Fibroblast of peridontal ligament (primary cell): Measurements from ENCODE around the gene ZBTB39.
A peak's percentile ranks its signal among the peaks of the same experiment; 100 is the strongest.
"Not testable (repeated sequence)": the region's sequence is repeated elsewhere in the genome, so short reads cannot be mapped to it uniquely, and the experiment has no call there.

Experiments
- DNase-seq: peaks from one replicate; pipeline ENCODE4 v3.0.0-alpha.2; 2010; ENCODE audit errors: extremely low read depth

The ZBTB39 gene

DNA sequence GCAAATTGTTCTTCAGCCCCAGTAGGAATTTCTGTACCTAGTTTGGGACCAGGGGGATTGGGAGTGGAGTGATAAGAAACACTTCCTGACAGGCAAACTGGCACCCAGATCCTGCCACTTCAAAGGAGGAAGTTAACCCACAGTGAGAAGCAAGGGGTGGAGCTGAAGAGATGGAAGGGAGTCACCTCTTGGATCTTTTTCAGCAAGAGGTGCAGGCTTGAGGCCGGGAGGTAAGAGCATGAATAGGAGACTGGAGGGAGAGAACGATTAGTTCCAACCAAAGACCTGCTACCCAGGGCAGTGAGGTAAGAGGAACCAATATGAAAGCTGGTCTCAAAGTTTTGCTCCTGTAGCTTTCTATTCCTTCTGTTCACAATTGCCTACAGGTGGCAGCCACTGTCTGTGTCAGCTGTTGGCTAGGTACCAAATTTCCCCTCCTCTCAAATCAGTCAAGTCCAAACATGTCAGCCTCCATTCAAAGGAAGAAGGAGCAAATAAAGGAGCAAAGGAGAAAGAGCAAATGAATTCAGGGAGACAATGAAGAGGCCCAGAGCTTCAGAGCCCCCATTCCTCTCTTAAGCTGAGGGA lies 24.9 kb upstream of the ZBTB39 start:
- DNase-seq = no peak

DNA sequence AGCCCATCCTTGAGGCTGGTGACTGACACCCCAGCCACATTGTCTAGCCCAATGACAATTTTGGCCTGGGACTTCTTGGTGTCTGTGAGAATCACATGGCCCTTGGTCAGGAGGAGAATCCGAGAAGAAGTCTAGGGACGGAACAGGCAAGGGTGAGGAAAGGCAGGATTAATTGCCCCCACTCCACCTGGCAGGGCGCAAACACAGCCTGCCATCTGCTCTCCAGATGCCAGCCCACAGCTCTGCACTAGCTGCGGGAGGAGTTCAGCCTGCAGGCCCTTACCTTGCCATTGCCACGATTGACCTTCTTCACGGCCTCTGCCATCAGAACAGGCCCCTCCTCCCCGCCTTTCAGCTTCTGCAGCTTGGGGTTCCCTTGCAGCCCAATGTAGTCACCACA lies 23.1 kb upstream of the ZBTB39 start:
- no peak for DNase-seq

GRCh38 chr12:57027805-57028153 lies 21.4 kb upstream of the ZBTB39 start:
- DNase-seq = no peak

GRCh38 chr12:57027011-57027804 lies 20.9 kb upstream of the ZBTB39 start:
- no peak for DNase-seq

DNA sequence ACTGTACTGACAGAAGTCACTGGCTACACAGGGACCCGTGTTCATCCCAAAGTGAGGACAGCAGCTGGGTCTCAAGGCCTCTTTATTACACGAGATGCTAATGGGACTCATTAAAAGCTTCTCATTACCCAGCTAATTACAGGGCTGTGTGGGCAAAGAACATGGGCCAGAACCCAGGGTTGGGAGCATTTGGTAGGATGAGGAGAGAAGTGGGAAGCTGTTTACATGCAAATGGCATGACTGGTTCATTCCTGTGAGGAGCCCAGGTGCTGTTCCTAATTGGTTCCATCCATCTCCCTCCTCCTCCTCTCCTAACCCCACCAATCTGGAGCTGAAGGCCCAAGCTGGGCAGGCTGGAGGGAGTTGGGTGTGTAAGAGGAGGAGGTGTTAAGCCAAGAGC lies 18.9 kb upstream of the ZBTB39 start:
- no peak for DNase-seq

- peak; percentile 73 for DNase-seq
These were observed 16.0 kb upstream of the ZBTB39 start for GRCh38 chr12:57022324-57022723.

GRCh38 chr12:57019983-57020719 lies 13.8 kb upstream of the ZBTB39 start:
- DNase-seq = no peak

- DNase-seq = no peak
These were observed 12.6 kb upstream of the ZBTB39 start for GRCh38 chr12:57018906-57019305.

GRCh38 chr12:57018353-57018752 lies 12.0 kb upstream of the ZBTB39 start:
- not testable (repeated sequence) for DNase-seq

- DNase-seq = no peak
These were observed 10.0 kb upstream of the ZBTB39 start, which contains the start of gene TAC3 for GRCh38 chr12:57016348-57016747. Gene TAC3, minus strand, starts transcription at chr12:57016529. Its CDS starts 732 bp downstream, at chr12:57015797.

DNA sequence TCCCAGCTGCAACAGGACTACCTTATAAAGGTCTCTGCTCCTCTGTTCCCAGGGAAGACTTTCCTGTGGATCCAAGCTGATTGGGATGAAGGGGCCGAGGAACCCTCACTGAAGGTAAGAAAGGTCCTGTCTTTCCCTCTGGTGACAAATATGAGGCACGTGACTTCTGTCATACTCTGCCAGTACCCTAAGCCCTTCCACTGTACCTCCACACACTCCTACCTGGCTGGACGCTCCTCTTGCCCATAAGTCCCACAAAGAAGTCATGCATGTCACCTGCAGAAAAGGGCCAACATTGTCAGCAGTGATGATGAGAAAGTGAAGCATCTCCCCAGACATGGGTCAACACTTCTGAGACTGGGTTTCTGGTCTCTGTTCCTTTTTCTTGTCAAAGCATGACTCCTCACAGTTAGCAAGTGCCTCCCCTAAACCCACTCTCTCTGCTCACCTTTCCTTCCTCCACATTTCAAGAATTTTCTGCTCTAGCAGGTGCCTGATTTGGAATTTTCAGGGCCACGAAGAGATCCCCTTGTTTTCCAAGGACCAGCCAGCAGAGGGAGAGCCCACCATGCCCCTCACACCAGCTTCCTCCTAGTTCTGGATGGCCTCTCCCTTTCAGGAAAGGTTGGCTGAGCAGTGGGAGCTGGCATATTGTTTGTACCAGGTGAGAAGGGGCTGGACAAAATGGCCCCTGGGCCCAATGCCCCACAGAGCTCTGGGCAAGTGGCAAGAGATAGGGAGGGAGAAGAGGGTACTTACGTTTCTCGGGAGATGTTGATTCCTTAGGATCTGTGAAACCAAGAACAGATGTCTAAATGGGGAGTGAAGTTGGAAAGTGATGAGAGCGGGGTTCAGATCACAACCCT lies 6.5 kb upstream of the ZBTB39 start:
- DNase-seq = no peak

- no peak for DNase-seq
These were observed 5.4 kb upstream of the ZBTB39 start for GRCh38 chr12:57011438-57012424.

DNA sequence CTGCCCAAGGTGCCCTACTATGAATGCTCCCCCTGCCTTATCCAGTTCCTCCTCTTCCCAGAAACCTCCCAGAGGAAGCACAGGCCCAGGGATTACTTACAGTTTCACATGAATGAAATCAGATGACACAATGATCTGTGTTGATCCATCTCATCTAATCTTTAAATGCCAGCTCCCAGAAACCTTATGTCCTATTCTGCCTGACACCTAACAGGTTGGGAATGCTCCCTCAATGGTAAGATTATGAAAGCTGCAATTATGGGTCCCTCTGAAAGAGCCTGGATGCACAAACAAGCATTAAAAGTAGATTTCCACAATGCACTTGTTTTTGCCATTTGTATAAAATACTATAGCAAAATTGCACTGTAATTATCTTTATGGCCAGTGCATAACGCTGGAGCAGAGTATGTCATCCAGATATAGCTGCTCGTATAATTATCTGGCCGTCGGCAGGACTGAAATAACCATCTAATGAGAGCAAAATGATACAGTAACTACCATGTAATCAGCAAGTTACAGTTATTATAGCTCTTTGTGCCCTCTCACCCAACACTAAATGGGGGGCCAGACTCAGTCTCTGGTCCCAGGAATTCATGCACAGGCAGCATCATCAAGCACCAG lies 4.4 kb upstream of the ZBTB39 start:
- DNase-seq = no peak

DNA sequence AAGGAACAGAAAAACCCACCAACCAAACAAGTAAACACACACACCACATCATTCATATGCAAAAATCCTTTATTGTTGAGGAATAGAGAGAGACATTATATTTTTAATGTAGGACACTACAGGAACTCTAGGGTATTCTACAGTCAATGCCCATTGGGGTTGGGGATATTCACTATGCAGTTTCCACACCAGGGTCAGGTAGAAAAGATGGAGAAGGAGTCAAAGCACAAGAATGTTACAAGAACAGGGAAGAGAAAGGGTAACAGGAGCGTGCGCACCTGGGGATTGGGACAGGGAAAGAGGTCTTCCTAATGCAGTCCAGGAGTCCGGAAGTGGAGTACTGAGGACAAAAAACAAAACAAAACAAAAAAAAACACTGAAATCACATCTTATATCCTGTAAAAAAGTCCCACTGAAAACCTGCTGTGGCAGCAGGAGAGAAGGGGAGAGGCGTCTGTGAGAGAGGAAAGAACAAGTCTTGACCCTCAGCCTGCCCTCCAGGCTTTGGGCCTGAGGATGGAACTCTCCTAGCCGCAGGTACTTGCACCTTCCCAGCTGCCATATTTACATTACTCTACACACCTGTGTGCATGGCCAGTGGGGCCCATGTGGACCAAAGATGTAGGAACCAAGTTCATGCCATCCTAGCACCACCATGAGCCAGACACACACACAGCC lies 3.7 kb upstream of the ZBTB39 start:
- no peak for DNase-seq

- peak; percentile 87 for DNase-seq
These were observed 1.8 kb upstream of the ZBTB39 start for GRCh38 chr12:57008178-57008577.

DNA sequence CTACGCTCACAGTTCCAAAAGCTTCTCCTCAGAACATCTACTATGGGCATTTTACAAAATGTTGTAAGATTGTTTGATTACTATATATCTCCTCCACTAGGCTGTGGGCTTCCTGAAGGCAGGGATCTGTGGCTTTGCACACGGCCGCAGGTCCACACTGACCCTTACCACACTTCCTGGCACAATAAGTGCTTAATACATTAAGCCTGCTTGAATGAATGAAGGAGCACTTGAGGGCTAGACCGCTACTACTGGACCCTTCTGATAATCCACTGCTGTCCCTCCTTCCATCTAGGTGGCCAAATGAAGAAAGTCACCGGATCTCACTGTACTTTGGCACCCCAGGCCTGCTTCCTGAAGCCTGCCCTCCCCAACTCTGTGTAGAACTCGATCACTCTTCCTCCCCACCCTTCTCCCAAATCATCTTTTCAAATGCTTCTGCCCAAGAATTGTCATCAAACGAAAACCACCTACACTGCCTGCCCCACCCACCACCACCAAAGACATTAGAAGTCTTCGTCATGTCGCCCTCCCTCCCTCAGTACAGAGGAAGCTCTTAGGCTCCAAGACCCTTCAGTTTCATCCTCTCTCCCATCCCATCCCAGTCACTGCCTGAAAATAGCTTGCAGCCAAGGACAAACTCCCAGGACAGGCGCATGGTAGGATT lies 596 bp upstream of the ZBTB39 start:
- no peak for DNase-seq

DNA sequence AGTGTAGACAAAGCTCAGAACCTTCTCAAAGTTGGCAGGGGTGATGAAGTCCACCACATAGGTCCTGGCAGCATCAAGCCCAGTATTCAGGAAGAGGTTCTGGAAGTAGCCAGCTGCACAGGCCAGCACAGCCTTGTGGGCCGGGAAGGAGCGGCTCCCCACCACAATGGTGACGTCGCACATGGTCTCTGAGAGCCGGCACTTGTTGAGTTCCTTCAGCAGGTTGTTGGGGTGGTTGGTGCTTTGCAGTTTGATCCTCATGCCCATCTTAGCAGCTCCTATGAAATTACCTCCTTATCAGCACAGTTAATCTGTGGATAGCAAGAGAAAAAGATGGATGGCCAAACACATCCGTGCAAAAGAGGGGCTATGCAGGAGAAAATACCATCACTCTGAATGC lies 1.7 kb downstream of the ZBTB39 start:
- DNase-seq = no peak

- no peak for DNase-seq
These were observed 3.0 kb downstream of the ZBTB39 start for GRCh38 chr12:57003395-57003794.

DNA sequence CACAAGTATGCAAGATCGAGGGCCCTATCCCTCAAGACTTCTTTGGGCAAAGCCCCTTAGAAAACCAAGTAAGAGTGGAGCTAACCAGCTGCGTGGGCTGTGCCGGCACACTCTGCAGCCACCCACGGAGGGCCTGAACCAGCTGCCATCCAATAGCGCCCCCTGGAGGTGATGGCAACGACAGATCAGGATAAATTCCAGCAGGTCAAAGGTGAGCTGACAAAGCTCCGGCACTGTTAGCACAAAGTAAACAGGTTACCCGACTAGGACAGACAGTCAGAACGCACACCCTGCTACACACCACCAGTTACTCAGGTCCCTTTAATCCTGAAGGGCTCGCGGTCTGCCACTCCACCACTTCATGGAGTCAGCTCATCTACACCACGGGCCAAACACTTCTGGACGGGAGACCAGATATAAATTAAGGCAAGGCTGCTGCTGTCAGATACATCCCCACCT lies 4.9 kb downstream of the ZBTB39 start:
- peak; percentile 43 for DNase-seq
